Heart right ventricle (tissue), 16 donors: ENCODE data around the gene MAGI2. TPM values are rescaled to one million over a fixed set of nuclear protein-coding genes. Genes with fewer than 3 reads are reported as not detected.
A peak's percentile ranks its signal among the peaks of the same experiment; 100 is the strongest.

Source experiments
- ATAC-seq, 8 donors: fragments of 200-7000 bp; cut with Tn5 transposase; one replicate each; pipeline ENCODE4 v1.9.1; 2020; ENCODE audit warnings: mild to moderate bottlenecking in 8 of 8, moderate library complexity in 8 of 8, moderate number of reproducible peaks in 1 of 8
- DNase-seq, 2 donors: peaks; one replicate each; pipeline ENCODE4 v3.0.0-alpha.2; 2020
- H3K27ac ChIP-seq, 10 donors: fragments of 200-600 bp; sonication (generic) in 2 of 10; one replicate each; pipeline versions ENCODE4 v1.5.0 to v1.8.0; 2020 to 2022; ENCODE audit warnings: mild to moderate bottlenecking in 3 of 10
- H3K27me3 ChIP-seq, 7 donors: fragments of 200-600 bp; one replicate each; pipeline ENCODE4 v1.8.0; 2021 to 2022; ENCODE audit warnings: mild to moderate bottlenecking in 2 of 7
- H3K36me3 ChIP-seq, 9 donors: fragments of 200-600 bp; sonication (generic) in 1 of 9; one replicate each; pipeline versions ENCODE4 v1.5.0 to v1.8.0; 2020 to 2022; ENCODE audit warnings: mild to moderate bottlenecking in 2 of 9
- H3K4me1 ChIP-seq, 9 donors: fragments of 200-600 bp; sonication (generic) in 1 of 9; one replicate each; pipeline versions ENCODE4 v1.5.0 to v1.8.0; 2020 to 2022; ENCODE audit warnings: mild to moderate bottlenecking in 4 of 9
- H3K4me3 ChIP-seq, 10 donors: fragments of 200-600 bp; sonication (generic) in 2 of 10; one replicate each; pipeline versions ENCODE4 v1.5.0 to v1.8.0; 2020 to 2022; ENCODE audit warnings: mild to moderate bottlenecking in 7 of 10, moderate library complexity in 2 of 10
- H3K9me3 ChIP-seq, 11 donors: fragments of 200-600 bp in 10 of 11; sonication (generic) in 2 of 11; one replicate each; pipeline versions ENCODE4 v1.5.0 to v1.8.0; 2013 to 2022; ENCODE audit warnings: mild to moderate bottlenecking in 2 of 11, control low read depth in 1 of 11, moderate library complexity in 1 of 11
- WGBS, 2 donors: extraction: QIAGEN DNeasy Blood & Tissue Kit; methylation state at CpG; one replicate each; pipeline ENCODE4 v1.1.7; 2013; ENCODE audit warnings: inconsistent platforms in 1 of 2; 5-methylcytosine and 5-hydroxymethylcytosine counted together
- intact Hi-C, 10 donors: fragments of 100-400 bp; cut with DNase I; formaldehyde crosslinking; loops; one replicate each; pipeline versions ENCODE4 v1.11.1 to v1.14.2; 2022
- polyA plus RNA-seq, 2 donors: library from polyadenylated mRNA; stranded (reverse); fragments of 200-250 nt; gene quantifications; one replicate each; pipeline ENCODE4 v1.2.3, GENCODE V29; 2013
- total RNA-seq, 10 donors: library from RNA; stranded (reverse); fragmentation: NEBNext Ultra II Directional in 3 of 10; extraction: Animal tissue kit (Norgen Biotek cat#: 25700) in 3 of 10; gene quantifications; one replicate each; pipeline versions ENCODE4 v1.2.1 to v1.2.4, GENCODE V29; 2021 to 2023
- TF ChIP-seq, protein P1 (sequence below), 9 donors: fragments of 200-600 bp; sonication (generic) in 2 of 9; IDR thresholded peaks; one replicate each; pipeline versions ENCODE4 v1.5.0 to v1.8.0; 2021 to 2022; ENCODE audit warnings: antibody characterized with exemption in 9 of 9, mild to moderate bottlenecking in 5 of 9, moderate library complexity in 1 of 9
- donor health status: Arrhythmogenic right ventricular cardiomyopathy.
- donor health status: ischemic (EF 13 %, LVEDD 7.1; RV severe dilation, severe dysfunction).
- donor health status: healthy with polysubstance abuse.
- donor health status: DM: no; HTN: yes; CAD: no.
- donor health status: DM: no; HTN: no; CAD: no.
- donor health status: ischemic (EF 25% LVEDD 6.9; RV normal size, moderate dysfunction).
- donor health status: ischemic (EF 25% LVEDD 5.7; RV mildly dilated, moderate dysfunction).
- donor health status: healthy.
- donor health status: DM: yes; HTN: yes; CAD: no.
- donor health status: Ischemic cardiomyopathy.
- donor health status: ischemic (EF 35%, LVEDD 5.7; RV mildly dilated, moderate dysfunction).
- donor health status: nonischemic (EF 11% LVEDD 7.7; RV severe dilation, severe dysfunction).
- donor health status: DM: yes; HTN: yes; CAD: no.
- donor health status: PGD.
- donor health status: ischemic (EF 29% LVEDD 5.4; RV normal size, mild dysfunction).
- donor health status: nonischemic (EF 23%, LVEDD 6.1; RV moderate dilation, normal function).

MAGI2 gene
- total and polyA plus RNA-seq, 12 donors, result 0.83 to 6.0 (median 4.1) TPM

DNA sequence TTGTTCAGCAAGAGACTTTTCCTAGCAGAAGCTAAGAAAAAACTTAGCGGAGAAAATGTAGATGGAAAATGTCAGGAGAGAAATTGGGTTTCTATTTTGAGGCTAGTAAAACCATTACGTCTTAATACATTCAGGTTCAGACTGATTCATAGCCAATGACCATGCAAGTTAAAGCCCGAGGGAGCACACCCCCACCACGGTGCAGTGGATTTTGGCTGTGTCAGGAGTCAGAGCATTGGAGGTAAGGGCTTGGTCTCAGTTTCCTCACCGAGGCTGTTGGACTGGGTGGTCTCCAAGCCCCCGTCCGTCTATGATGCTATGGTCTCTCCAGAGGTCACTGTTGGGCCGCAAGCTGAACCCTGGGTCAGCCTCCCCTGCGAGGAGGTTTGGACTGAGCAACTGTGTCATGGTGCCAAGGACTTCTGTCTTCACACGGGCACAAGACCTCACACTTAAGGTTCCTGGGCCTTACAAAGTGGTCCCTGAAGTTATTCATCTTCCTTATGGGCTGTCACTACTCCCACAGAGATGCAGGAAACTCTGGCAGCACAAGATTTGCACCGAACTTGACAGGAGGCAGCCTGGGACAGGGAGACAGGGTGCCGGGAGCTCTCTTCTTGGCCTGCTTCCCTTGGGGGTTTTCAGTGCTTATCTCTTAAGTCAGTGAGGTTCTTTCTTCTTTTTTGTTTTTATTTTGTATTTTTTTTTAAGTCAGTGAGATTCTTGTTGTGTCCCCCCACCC is 1468.1 kb downstream of the MAGI2 start:
- 61 to 68% methylated on average over 12 of the region's 12 CpGs for WGBS, 2 donors
- Histone ChIP-seq H3K4me3 (no peak overlapping the region), H3K9me3 (peaks cover 0 to 6% (median 0%) of the 10 kb centered on the region in 11 donors), H3K27me3 (no peaks in the 10 kb centered on the region), H3K4me1 (peaks cover 0 to 14% (median 0%) of the 10 kb centered on the region in 9 donors), H3K36me3 (no peaks in the 10 kb centered on the region), H3K27ac (peak overlapping the region in 3 of 10 donors; percentile 28 to 40 (median 28))
- intact Hi-C loops, result no loop called here
- no peak for DNase-seq
- TF ChIP-seq, protein P1, sequence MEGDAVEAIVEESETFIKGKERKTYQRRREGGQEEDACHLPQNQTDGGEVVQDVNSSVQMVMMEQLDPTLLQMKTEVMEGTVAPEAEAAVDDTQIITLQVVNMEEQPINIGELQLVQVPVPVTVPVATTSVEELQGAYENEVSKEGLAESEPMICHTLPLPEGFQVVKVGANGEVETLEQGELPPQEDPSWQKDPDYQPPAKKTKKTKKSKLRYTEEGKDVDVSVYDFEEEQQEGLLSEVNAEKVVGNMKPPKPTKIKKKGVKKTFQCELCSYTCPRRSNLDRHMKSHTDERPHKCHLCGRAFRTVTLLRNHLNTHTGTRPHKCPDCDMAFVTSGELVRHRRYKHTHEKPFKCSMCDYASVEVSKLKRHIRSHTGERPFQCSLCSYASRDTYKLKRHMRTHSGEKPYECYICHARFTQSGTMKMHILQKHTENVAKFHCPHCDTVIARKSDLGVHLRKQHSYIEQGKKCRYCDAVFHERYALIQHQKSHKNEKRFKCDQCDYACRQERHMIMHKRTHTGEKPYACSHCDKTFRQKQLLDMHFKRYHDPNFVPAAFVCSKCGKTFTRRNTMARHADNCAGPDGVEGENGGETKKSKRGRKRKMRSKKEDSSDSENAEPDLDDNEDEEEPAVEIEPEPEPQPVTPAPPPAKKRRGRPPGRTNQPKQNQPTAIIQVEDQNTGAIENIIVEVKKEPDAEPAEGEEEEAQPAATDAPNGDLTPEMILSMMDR (IDR thresholded peaks at IDR 0.05), result no peak
- ATAC-seq, result peak in 7 of 8 donors; percentile 16 to 55 (median 39)

DNA sequence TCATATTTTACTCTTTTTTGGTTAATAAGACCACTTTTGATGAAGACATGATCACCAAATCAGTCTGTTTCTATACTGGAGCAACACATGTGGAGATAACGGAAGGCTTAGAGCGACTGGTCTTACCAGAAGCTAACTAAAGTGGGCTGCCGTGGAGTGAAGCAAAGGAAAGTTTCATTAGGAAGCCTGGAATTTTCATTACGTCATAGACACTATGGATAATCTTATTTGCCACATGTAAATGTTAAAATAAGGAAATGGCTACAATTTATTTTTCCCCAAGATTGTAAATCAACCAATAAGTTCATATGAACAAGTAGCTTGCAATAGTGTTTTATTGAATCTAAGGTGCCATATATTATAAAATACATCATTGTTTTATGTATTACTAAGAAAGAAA is 1469.5 kb downstream of the MAGI2 start:
- WGBS, 2 donors, result 94% methylated on average over 4 of the region's 4 CpGs
- Histone ChIP-seq H3K9me3 (peaks cover 0 to 1% (median 0%) of the 10 kb centered on the region in 11 donors), H3K4me3 (no peak overlapping the region), H3K27ac (no peak overlapping the region), H3K4me1 (peaks cover 0 to 14% (median 4%) of the 10 kb centered on the region in 9 donors), H3K36me3 (no peaks in the 10 kb centered on the region), H3K27me3 (no peaks in the 10 kb centered on the region)
- DNase-seq (no peak), ATAC-seq (no peak)
- TF ChIP-seq, protein P1 (IDR thresholded peaks at IDR 0.05), result no peak
- intact Hi-C loops, result no loop called here

DNA sequence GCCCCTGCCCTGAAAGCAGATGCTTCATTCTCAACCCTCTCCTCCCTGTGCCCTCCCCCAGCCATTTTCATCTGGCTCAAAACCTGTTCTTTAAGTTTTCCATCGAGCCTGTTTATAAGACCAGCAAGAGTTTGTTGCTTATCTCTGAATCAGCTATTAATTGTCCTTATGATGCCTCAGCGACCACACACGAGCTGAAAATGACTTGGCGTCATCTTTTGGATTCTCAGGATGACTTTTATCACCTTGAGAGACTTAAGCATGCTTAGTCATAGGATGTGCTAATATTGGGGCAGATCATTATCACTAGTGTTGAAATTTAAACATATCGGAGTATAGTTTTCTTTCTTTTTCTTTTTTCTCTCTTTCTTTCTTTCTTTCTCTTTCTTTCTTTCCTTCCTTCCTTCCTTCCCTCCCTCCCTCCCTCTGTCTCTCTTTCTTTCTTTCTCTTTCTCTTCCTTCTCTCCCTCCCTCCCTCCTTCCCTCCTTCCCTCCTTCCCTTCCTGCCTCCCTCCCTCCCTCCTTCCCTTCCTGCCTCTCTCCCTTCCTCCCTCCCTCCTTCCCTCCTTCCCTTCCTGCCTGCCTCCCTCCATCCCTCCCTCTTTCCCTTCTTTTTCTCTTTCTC is 1470.4 kb downstream of the MAGI2 start:
- H3K4me3 ChIP-seq, result no peak overlapping the region
- TF ChIP-seq, protein P1 (IDR thresholded peaks at IDR 0.05), result no peak
- ATAC-seq (no peak), DNase-seq (no peak)
- H3K4me1 ChIP-seq, result peaks cover 0 to 14% (median 4%) of the 10 kb centered on the region in 9 donors
- H3K36me3 ChIP-seq, result no peaks in the 10 kb centered on the region
- no peak overlapping the region for H3K27ac ChIP-seq
- intact Hi-C loops, result no loop called here
- WGBS, 2 donors, result 84 to 88% methylated on average over 5 of the region's 5 CpGs
- H3K9me3 ChIP-seq, result no peaks in the 10 kb centered on the region
- no peaks in the 10 kb centered on the region for H3K27me3 ChIP-seq

DNA sequence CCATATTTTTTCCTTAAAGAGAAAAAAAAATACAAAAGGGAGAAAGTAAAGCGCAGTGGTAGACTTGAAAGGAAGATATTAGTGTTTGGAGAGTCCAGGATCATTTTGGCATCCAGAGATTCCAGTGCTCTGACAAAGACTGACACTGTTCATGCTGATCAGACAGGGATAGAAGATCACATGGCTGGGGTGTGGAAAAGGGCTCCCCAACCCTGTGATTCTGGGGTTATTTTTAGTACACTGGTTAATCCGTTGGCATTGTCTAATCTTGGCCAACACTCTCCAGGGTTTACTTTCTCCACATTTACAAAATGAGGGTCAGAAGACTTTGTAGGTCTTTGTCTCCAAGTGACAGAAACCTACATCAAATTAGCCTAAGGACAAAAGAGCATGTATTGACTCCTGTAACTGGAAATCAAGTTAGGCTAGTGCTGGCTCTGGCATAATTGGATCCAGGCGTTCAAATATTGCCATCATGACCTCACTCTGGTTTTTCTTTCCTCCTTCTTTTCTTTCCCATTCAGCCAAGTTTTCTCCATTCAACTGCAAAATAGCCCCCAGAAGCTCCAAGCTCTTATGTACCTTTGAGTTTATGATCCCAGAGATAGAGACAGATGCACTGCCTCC is 1473.3 kb downstream of the MAGI2 start:
- intact Hi-C loops, result no loop called here
- H3K4me1 ChIP-seq, result peaks cover 0 to 5% (median 0%) of the 10 kb centered on the region in 9 donors
- WGBS, 2 donors, result 65 to 73% methylated on average over 3 of the region's 3 CpGs
- DNase-seq (no peak), ATAC-seq (peak in 2 of 8 donors; percentile 62 to 64)
- no peak overlapping the region for H3K27ac ChIP-seq
- no peaks in the 10 kb centered on the region for H3K9me3 ChIP-seq
- no peak overlapping the region for H3K4me3 ChIP-seq
- no peaks in the 10 kb centered on the region for H3K27me3 ChIP-seq
- no peaks in the 10 kb centered on the region for H3K36me3 ChIP-seq
- TF ChIP-seq, protein P1 (IDR thresholded peaks at IDR 0.05), result no peak
